Measurements from ENCODE around the gene LARP4B. TPM values are rescaled to one million over a fixed set of nuclear protein-coding genes. Genes with fewer than 3 reads are reported as not detected.

The LARP4B gene
- total RNA-seq, 4 donors from 2014 or later, result 68.6 to 113 (median 87.4) TPM

GRCh38 chr10:810351-810846 lies 121.1 kb downstream of the LARP4B start:
- H3K9me3 ChIP-seq, result no peaks in the 10 kb centered on the region
- no peak overlapping the region for H3K4me3 ChIP-seq (replicated peaks in 1 of 3)
- H3K27me3 ChIP-seq, result no peaks in the 10 kb centered on the region
- intact Hi-C loops (cut with DNase I), result no loop called here
- peaks cover 54 to 69% of the 10 kb centered on the region in 2 donors for H3K36me3 ChIP-seq
- 81% methylated on average over 16 of the region's 16 CpGs for whole genome bisulfite sequencing, 2 donors
- no peaks in the 10 kb centered on the region for H3K4me1 ChIP-seq
- no peak overlapping the region for H3K27ac ChIP-seq
- DNase-seq, result no peak
- TF ChIP-seq POLR2A (IDR thresholded peaks at IDR 0.05), result no peak
- TF ChIP-seq, protein P1, sequence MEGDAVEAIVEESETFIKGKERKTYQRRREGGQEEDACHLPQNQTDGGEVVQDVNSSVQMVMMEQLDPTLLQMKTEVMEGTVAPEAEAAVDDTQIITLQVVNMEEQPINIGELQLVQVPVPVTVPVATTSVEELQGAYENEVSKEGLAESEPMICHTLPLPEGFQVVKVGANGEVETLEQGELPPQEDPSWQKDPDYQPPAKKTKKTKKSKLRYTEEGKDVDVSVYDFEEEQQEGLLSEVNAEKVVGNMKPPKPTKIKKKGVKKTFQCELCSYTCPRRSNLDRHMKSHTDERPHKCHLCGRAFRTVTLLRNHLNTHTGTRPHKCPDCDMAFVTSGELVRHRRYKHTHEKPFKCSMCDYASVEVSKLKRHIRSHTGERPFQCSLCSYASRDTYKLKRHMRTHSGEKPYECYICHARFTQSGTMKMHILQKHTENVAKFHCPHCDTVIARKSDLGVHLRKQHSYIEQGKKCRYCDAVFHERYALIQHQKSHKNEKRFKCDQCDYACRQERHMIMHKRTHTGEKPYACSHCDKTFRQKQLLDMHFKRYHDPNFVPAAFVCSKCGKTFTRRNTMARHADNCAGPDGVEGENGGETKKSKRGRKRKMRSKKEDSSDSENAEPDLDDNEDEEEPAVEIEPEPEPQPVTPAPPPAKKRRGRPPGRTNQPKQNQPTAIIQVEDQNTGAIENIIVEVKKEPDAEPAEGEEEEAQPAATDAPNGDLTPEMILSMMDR (IDR thresholded peaks at IDR 0.05), result peak in 2 of 6 experiments; percentile 20 to 28

DNA sequence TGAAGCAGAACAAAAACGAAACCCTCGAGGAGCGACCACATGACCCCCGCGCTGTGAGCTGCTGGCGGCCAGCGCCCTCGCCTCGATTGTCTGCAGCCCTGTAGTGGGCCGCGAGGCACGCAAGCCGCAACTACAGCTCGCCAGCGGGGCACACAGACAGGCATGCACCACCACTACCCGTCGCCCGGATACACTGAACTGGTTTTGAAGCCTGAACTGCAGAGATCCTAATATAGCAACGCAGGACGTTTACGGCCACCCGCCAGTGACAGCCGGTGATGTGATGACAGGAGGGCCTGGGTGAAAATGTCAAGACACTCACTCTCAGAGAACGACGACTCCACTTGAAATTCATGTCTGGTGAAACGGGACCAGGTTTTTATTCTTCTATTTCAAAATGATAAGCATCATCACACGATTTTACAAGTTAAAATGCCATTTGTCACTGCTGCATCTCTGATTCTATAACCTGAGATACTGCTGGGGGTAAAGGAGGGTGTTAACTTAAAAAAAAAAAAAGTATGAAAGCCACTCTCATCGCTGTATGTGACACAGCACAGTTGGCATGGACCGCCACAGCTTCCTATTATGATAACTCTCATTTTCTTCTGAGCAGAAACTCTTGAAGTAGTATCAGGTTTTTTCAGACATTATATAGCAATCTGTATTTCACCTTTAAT lies 121.7 kb downstream of the LARP4B start:
- H3K9me3 ChIP-seq, result no peaks in the 10 kb centered on the region
- peaks cover 53 to 64% of the 10 kb centered on the region in 2 donors for H3K36me3 ChIP-seq
- 93 to 94% methylated on average over 29 of the region's 29 CpGs for WGBS, 2 donors
- no peak overlapping the region for H3K4me3 ChIP-seq (replicated peaks in 1 of 3)
- DNase-seq, result no peak
- H3K4me1 ChIP-seq, result no peaks in the 10 kb centered on the region
- no peak overlapping the region for H3K27ac ChIP-seq
- intact Hi-C loops (cut with DNase I), result no loop called here
- no peaks in the 10 kb centered on the region for H3K27me3 ChIP-seq
- TF ChIP-seq, protein P1 (IDR thresholded peaks at IDR 0.05), result no peak
- no peak for TF ChIP-seq POLR2A (IDR thresholded peaks at IDR 0.05)

DNA sequence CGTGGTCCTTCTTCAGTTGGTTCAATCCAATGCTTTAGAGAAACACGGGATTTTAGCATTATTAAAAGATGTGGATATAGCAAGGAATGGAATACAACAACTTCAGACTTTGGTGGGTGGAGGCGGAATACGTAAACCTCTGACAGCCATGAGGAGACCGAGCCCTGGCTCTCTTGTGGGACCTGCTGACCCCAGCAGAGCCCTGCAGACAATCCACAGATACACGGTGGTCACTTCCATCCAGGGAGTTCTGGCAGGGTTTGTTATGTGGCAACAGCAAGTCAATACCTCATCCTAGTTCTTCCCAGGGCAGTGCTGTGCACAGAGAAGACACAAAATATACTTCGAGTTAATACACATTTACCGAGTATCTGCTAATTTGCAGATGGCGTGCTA lies 123.5 kb downstream of the LARP4B start:
- peaks cover 38 to 49% of the 10 kb centered on the region in 2 donors for H3K36me3 ChIP-seq
- WGBS, 2 donors, result 92 to 97% methylated on average over 9 of the region's 9 CpGs
- intact Hi-C loops (cut with DNase I), result no loop called here
- no peaks in the 10 kb centered on the region for H3K27me3 ChIP-seq
- no peaks in the 10 kb centered on the region for H3K4me1 ChIP-seq
- H3K9me3 ChIP-seq, result no peaks in the 10 kb centered on the region
- H3K27ac ChIP-seq, result no peak overlapping the region
- H3K4me3 ChIP-seq (replicated peaks in 1 of 3), result no peak overlapping the region
- no peak for TF ChIP-seq POLR2A (IDR thresholded peaks at IDR 0.05)
- TF ChIP-seq, protein P1 (IDR thresholded peaks at IDR 0.05), result no peak
- DNase-seq, result no peak

GRCh38 chr10:807163-807957 lies 124.1 kb downstream of the LARP4B start:
- H3K4me1 ChIP-seq, result no peaks in the 10 kb centered on the region
- intact Hi-C loops (cut with DNase I), result no loop called here
- H3K4me3 ChIP-seq (replicated peaks in 1 of 3), result no peak overlapping the region
- DNase-seq, result no peak
- H3K36me3 ChIP-seq, result peaks cover 33 to 43% of the 10 kb centered on the region in 2 donors
- no peaks in the 10 kb centered on the region for H3K9me3 ChIP-seq
- TF ChIP-seq, protein P1 (IDR thresholded peaks at IDR 0.05), result no peak
- TF ChIP-seq POLR2A (IDR thresholded peaks at IDR 0.05), result no peak
- 94 to 96% methylated on average over 25 to 27 of the region's 30 CpGs for WGBS, 2 donors
- H3K27me3 ChIP-seq, result no peaks in the 10 kb centered on the region
- no peak overlapping the region for H3K27ac ChIP-seq
